ENCODE results near the gene ATP2C2. TPM values are rescaled to one million over a fixed set of nuclear protein-coding genes. Genes with fewer than 3 reads are reported as not detected.

The ATP2C2 gene
- total RNA-seq, 1 donor from 2014 or later = not detected

GRCh38 chr16:84478172-84478947 is 110.0 kb downstream of the ATP2C2 start:
- H3K4me1 Mint-ChIP-seq (ENCODE audit: low read depth) = peaks cover 24% of the 10 kb centered on the region
- intact Hi-C loops (cut with micrococcal nuclease) = no loop called here
- H3K27me3 Mint-ChIP-seq (ENCODE audit: insufficient read depth) = no peaks in the 10 kb centered on the region
- H3K27ac Mint-ChIP-seq = peak overlapping the region; percentile 26
- H3K36me3 Mint-ChIP-seq (ENCODE audit: low read depth) = peaks cover 25% of the 10 kb centered on the region
- H3K4me3 Mint-ChIP-seq = no peak overlapping the region
- H3K9me3 Mint-ChIP-seq = peaks cover 8% of the 10 kb centered on the region
- DNase-seq (ENCODE audit: low spot score) = no peak

GRCh38 chr16:84479716-84480450 is 111.5 kb downstream of the ATP2C2 start:
- no peak for DNase-seq (ENCODE audit: low spot score)
- H3K4me1 Mint-ChIP-seq (ENCODE audit: low read depth) = peaks cover 24% of the 10 kb centered on the region
- intact Hi-C loops (cut with micrococcal nuclease) = no loop called here

GRCh38 chr16:84481051-84481735 is 112.9 kb downstream of the ATP2C2 start:
- Mint-ChIP-seq H3K27ac (no peak overlapping the region), H3K27me3 (ENCODE audit: insufficient read depth) (no peaks in the 10 kb centered on the region), H3K4me3 (no peak overlapping the region), H3K9me3 (no peaks in the 10 kb centered on the region), H3K36me3 (ENCODE audit: low read depth) (peaks cover 23% of the 10 kb centered on the region), H3K4me1 (ENCODE audit: low read depth) (peaks cover 12% of the 10 kb centered on the region)
- intact Hi-C loops (cut with micrococcal nuclease) = no loop called here
- no peak for DNase-seq (ENCODE audit: low spot score)

More at GRCh38 chr16:84479716-84480450, 111.5 kb downstream of the ATP2C2 start:
- no peaks in the 10 kb centered on the region for H3K27me3 Mint-ChIP-seq (ENCODE audit: insufficient read depth)
- H3K27ac Mint-ChIP-seq = no peak overlapping the region
- no peaks in the 10 kb centered on the region for H3K9me3 Mint-ChIP-seq
- H3K36me3 Mint-ChIP-seq (ENCODE audit: low read depth) = peaks cover 18% of the 10 kb centered on the region
- no peak overlapping the region for H3K4me3 Mint-ChIP-seq

GRCh38 chr16:84482001-84482891 is 113.9 kb downstream of the ATP2C2 start:
- no peak for DNase-seq (ENCODE audit: low spot score)
- no peak overlapping the region for H3K4me3 Mint-ChIP-seq
- H3K36me3 Mint-ChIP-seq (ENCODE audit: low read depth) = peaks cover 24% of the 10 kb centered on the region
- no peak overlapping the region for H3K27ac Mint-ChIP-seq
- peaks cover 12% of the 10 kb centered on the region for H3K4me1 Mint-ChIP-seq (ENCODE audit: low read depth)
- H3K9me3 Mint-ChIP-seq = no peaks in the 10 kb centered on the region
- intact Hi-C loops (cut with micrococcal nuclease) = no loop called here
- no peaks in the 10 kb centered on the region for H3K27me3 Mint-ChIP-seq (ENCODE audit: insufficient read depth)

- peaks cover 20% of the 10 kb centered on the region for H3K36me3 Mint-ChIP-seq (ENCODE audit: low read depth)
- no peaks in the 10 kb centered on the region for H3K27me3 Mint-ChIP-seq (ENCODE audit: insufficient read depth)
- no peaks in the 10 kb centered on the region for H3K9me3 Mint-ChIP-seq
- no peak overlapping the region for H3K27ac Mint-ChIP-seq
- no peak overlapping the region for H3K4me3 Mint-ChIP-seq
- peaks cover 10% of the 10 kb centered on the region for H3K4me1 Mint-ChIP-seq (ENCODE audit: low read depth)
- DNase-seq (ENCODE audit: low spot score) = no peak
- intact Hi-C loops (cut with micrococcal nuclease) = no loop called here
Observed at GRCh38 chr16:84482951-84483881, 114.9 kb downstream of the ATP2C2 start.

GRCh38 chr16:84483882-84484565 is 115.7 kb downstream of the ATP2C2 start:
- no peak overlapping the region for H3K27ac Mint-ChIP-seq
- DNase-seq (ENCODE audit: low spot score) = no peak
- H3K36me3 Mint-ChIP-seq (ENCODE audit: low read depth) = peaks cover 18% of the 10 kb centered on the region
- no peaks in the 10 kb centered on the region for H3K27me3 Mint-ChIP-seq (ENCODE audit: insufficient read depth)
- H3K4me1 Mint-ChIP-seq (ENCODE audit: low read depth) = peaks cover 2% of the 10 kb centered on the region
- no peaks in the 10 kb centered on the region for H3K9me3 Mint-ChIP-seq
- H3K4me3 Mint-ChIP-seq = no peak overlapping the region
- intact Hi-C loops (cut with micrococcal nuclease) = loop anchor here (1.0 kb wide), 1 partner anchor 207 kb away; no protein-coding TSS in a partner anchor

- Mint-ChIP-seq H3K4me1 (ENCODE audit: low read depth) (no peaks in the 10 kb centered on the region), H3K9me3 (no peaks in the 10 kb centered on the region), H3K36me3 (ENCODE audit: low read depth) (peaks cover 16% of the 10 kb centered on the region), H3K27me3 (ENCODE audit: insufficient read depth) (no peaks in the 10 kb centered on the region), H3K27ac (no peak overlapping the region), H3K4me3 (no peak overlapping the region)
- intact Hi-C loops (cut with micrococcal nuclease) = loop anchor here (1.0 kb wide), 1 partner anchor 207 kb away; no protein-coding TSS in a partner anchor
- no peak for DNase-seq (ENCODE audit: low spot score)
Observed at GRCh38 chr16:84484579-84485254, 116.4 kb downstream of the ATP2C2 start.

GRCh38 chr16:84485255-84486010 is 117.1 kb downstream of the ATP2C2 start:
- H3K27me3 Mint-ChIP-seq (ENCODE audit: insufficient read depth) = no peaks in the 10 kb centered on the region
- no peak overlapping the region for H3K4me3 Mint-ChIP-seq
- intact Hi-C loops (cut with micrococcal nuclease) = no loop called here
- H3K27ac Mint-ChIP-seq = no peak overlapping the region
- DNase-seq (ENCODE audit: low spot score) = no peak
- no peaks in the 10 kb centered on the region for H3K9me3 Mint-ChIP-seq
- no peaks in the 10 kb centered on the region for H3K4me1 Mint-ChIP-seq (ENCODE audit: low read depth)
- peaks cover 20% of the 10 kb centered on the region for H3K36me3 Mint-ChIP-seq (ENCODE audit: low read depth)

- no peak overlapping the region for H3K27ac Mint-ChIP-seq
- no peak for DNase-seq (ENCODE audit: low spot score)
Observed at GRCh38 chr16:84486126-84486525, 117.8 kb downstream of the ATP2C2 start.

GRCh38 chr16:84486551-84487235 is 118.4 kb downstream of the ATP2C2 start:
- no peaks in the 10 kb centered on the region for H3K27me3 Mint-ChIP-seq (ENCODE audit: insufficient read depth)
- no peaks in the 10 kb centered on the region for H3K9me3 Mint-ChIP-seq
- H3K4me3 Mint-ChIP-seq = no peak overlapping the region
- no peaks in the 10 kb centered on the region for H3K4me1 Mint-ChIP-seq (ENCODE audit: low read depth)
- H3K36me3 Mint-ChIP-seq (ENCODE audit: low read depth) = peaks cover 25% of the 10 kb centered on the region
- DNase-seq (ENCODE audit: low spot score) = no peak
- intact Hi-C loops (cut with micrococcal nuclease) = no loop called here
- H3K27ac Mint-ChIP-seq = no peak overlapping the region

More at GRCh38 chr16:84486126-84486525, 117.8 kb downstream of the ATP2C2 start:
- Mint-ChIP-seq H3K4me1 (ENCODE audit: low read depth) (no peaks in the 10 kb centered on the region), H3K9me3 (no peaks in the 10 kb centered on the region), H3K36me3 (ENCODE audit: low read depth) (peaks cover 25% of the 10 kb centered on the region), H3K27me3 (ENCODE audit: insufficient read depth) (no peaks in the 10 kb centered on the region), H3K4me3 (no peak overlapping the region)
- intact Hi-C loops (cut with micrococcal nuclease) = no loop called here
